A673 (cell line): ENCODE measurements around the gene ARL3. TPM values are rescaled to one million over a fixed set of nuclear protein-coding genes. Genes with fewer than 3 reads are reported as not detected.

ENCODE experiments used
- BruUV-seq: library from RNA; stranded (reverse); fragments of 400-500 nt; replicated peaks from 2 replicates; lab custom pipeline; 2021; lab: Mats Ljungman, UMichigan
- CTCF ChIA-PET: fragments of 300-600 bp; sonication (Branson Sonifier 250); formaldehyde crosslinking; loops from one replicate; lab custom pipeline; 2022; ENCODE audit warnings: antibody characterized with exemption; lab: Charles Lee
- POLR2A ChIA-PET: fragments of 300-600 bp; sonication (Branson Sonifier 250); formaldehyde crosslinking; loops from one replicate; lab custom pipeline; 2022; ENCODE audit warnings: antibody characterized with exemption; ENCODE audit not compliant: low non-redundant PET; lab: Charles Lee
- DNase-seq: peaks from one replicate; pipeline ENCODE4 v3.0.0-alpha.2; 2015; ENCODE audit warnings: low spot score
- H3K27ac ChIP-seq: fragments of 200-600 bp; sonication (generic); 2 replicates; pipeline ENCODE4 v1.5.1; 2016; ENCODE audit warnings: mixed run types, low read depth, mild to moderate bottlenecking, mixed read lengths, antibody characterized with exemption, low read length; ENCODE audit not compliant: poor library complexity, severe bottlenecking
- H3K27me3 ChIP-seq: fragments of 200-600 bp; sonication (generic); replicated peaks from 2 replicates; pipeline ENCODE4 v1.6.1; 2017; ENCODE audit warnings: mixed run types, low read depth, mild to moderate bottlenecking, mixed read lengths, antibody characterized with exemption, low read length; ENCODE audit not compliant: insufficient read depth, poor library complexity
- H3K36me3 ChIP-seq: fragments of 200-600 bp; sonication (generic); 2 replicates; pipeline ENCODE4 v1.6.1; 2016; ENCODE audit warnings: mixed run types, mild to moderate bottlenecking, mixed read lengths, antibody characterized with exemption, low read length; ENCODE audit not compliant: insufficient read depth, poor library complexity, severe bottlenecking
- H3K4me1 ChIP-seq: fragments of 200-600 bp; sonication (generic); 2 replicates; pipeline ENCODE4 v1.6.1; 2017; ENCODE audit warnings: mixed run types, mild to moderate bottlenecking, mixed read lengths, antibody characterized with exemption, low read length; ENCODE audit not compliant: insufficient read depth, poor library complexity, severe bottlenecking
- H3K4me3 ChIP-seq: fragments of 200-600 bp; sonication (generic); 2 replicates; pipeline ENCODE4 v1.5.1; 2016; ENCODE audit warnings: low read depth, mixed run types, mild to moderate bottlenecking, mixed read lengths, low read length; ENCODE audit not compliant: poor library complexity, severe bottlenecking
- H3K9me3 ChIP-seq: fragments of 200-600 bp; sonication (generic); 2 replicates; pipeline ENCODE4 v1.6.1; 2016; ENCODE audit warnings: mixed run types, low read depth, mild to moderate bottlenecking, mixed read lengths, antibody characterized with exemption, low read length; ENCODE audit not compliant: poor library complexity, severe bottlenecking
- EZH2 ChIP-seq: fragments of 200-600 bp; sonication (generic); IDR thresholded peaks from 2 replicates; pipeline ENCODE4 v1.6.1; 2017; ENCODE audit warnings: borderline replicate concordance, low read depth, mild to moderate bottlenecking, mixed read lengths, antibody characterized with exemption, low read length; ENCODE audit not compliant: poor library complexity, severe bottlenecking
- intact Hi-C: fragments of 100-400 bp; cut with micrococcal nuclease; formaldehyde crosslinking; loops from one replicate; pipeline ENCODE4 v1.10.0; 2022; ENCODE audit not compliant: unreplicated experiment
- total RNA-seq: library from RNA; stranded (reverse); gene quantifications from 2 replicates; pipeline ENCODE4 v1.2.3, GENCODE V29; 2021
- TF ChIP-seq, protein P1 (sequence below): fragments of 300-800, 200-600 bp; sonication (generic); conservative IDR thresholded peaks from 2 replicates; pipeline ENCODE4 v1.5.1; 2017; ENCODE audit warnings: low read depth, mild to moderate bottlenecking, antibody characterized with exemption, low read length, moderate library complexity, mixed read lengths

Gene ARL3
- total RNA-seq, 1 experiment from 2014 or later: 14.9 TPM

DNA sequence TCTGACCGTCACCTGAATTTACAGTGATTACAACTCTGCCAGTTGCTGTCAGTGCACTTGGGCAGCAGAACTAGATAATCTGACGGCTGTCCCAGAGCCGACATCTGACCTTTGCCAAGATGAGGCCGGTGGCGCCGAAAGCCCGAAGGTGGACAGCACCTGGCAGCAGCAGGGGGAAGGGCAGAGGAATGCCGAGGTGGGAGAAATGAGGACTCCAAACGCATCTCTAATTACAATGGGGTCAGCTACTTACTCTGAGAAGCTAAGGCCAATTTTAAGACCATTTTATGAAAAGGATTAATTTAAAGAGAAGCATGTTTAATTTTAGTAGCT lies 36.2 kb downstream of the ARL3 start:
- H3K4me1 ChIP-seq: peaks cover 10% of the 10 kb centered on the region
- DNase-seq: no peak
- CTCF ChIA-PET: interaction anchor here (0.6 kb wide), 1 partner anchor 74 kb away, joined by 3 read pairs; no protein-coding TSS in a partner anchor
- intact Hi-C loops: no loop called here
- no peaks in the 10 kb centered on the region for H3K27me3 ChIP-seq
- no TSS peak for BruUV-seq
- H3K36me3 ChIP-seq: no peaks in the 10 kb centered on the region
- no peak overlapping the region for H3K4me3 ChIP-seq
- no peak overlapping the region for H3K27ac ChIP-seq
- H3K9me3 ChIP-seq: no peaks in the 10 kb centered on the region
- TF ChIP-seq, protein P1, sequence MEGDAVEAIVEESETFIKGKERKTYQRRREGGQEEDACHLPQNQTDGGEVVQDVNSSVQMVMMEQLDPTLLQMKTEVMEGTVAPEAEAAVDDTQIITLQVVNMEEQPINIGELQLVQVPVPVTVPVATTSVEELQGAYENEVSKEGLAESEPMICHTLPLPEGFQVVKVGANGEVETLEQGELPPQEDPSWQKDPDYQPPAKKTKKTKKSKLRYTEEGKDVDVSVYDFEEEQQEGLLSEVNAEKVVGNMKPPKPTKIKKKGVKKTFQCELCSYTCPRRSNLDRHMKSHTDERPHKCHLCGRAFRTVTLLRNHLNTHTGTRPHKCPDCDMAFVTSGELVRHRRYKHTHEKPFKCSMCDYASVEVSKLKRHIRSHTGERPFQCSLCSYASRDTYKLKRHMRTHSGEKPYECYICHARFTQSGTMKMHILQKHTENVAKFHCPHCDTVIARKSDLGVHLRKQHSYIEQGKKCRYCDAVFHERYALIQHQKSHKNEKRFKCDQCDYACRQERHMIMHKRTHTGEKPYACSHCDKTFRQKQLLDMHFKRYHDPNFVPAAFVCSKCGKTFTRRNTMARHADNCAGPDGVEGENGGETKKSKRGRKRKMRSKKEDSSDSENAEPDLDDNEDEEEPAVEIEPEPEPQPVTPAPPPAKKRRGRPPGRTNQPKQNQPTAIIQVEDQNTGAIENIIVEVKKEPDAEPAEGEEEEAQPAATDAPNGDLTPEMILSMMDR: no peak
- no peak for TF ChIP-seq EZH2
- POLR2A ChIA-PET: no interaction called here

DNA sequence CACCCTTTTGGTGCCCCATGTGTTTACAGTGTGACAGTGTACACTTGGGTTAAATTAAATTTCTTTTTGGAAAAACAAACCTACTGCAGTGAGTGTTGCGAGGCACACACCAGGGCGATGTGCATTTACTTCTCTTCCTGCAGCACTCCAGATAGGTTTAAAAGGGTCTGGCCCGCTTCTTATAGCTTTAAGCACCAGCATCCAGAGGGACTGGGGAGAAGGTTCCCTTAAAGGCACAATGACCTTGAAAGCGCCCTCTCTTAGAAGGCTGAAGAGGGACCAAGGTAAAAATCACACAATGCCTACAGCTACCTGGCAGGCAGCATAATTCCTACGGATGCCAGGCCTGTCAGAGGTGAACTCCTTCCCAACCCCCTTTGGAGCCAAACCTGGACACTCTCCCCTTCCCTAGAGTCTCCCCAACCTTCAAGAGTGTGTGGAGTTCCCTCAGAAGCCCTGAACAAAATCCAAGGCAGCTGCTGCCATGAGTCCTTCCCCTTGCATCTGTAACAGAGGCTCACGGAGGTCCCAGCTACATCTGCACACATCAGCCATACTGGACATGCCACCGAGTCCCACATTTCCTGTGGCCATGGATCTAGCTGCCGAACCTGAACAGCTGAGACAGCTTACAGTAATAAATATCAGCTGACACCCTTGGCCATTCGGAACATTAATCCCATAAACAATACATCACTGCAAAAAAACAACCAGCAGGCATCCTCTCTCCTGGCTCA lies 36.7 kb downstream of the ARL3 start:
- CTCF ChIA-PET: no interaction called here
- peaks cover 10% of the 10 kb centered on the region for H3K4me1 ChIP-seq
- intact Hi-C loops: no loop called here
- H3K36me3 ChIP-seq: no peaks in the 10 kb centered on the region
- TF ChIP-seq EZH2: no peak
- TF ChIP-seq, protein P1: no peak
- DNase-seq: no peak
- H3K27me3 ChIP-seq: no peaks in the 10 kb centered on the region
- POLR2A ChIA-PET: no interaction called here
- BruUV-seq: no TSS peak
- no peaks in the 10 kb centered on the region for H3K9me3 ChIP-seq
- no peak overlapping the region for H3K27ac ChIP-seq
- H3K4me3 ChIP-seq: no peak overlapping the region

- Histone ChIP-seq H3K36me3 (no peaks in the 10 kb centered on the region), H3K4me1 (peaks cover 10% of the 10 kb centered on the region), H3K27ac (no peak overlapping the region), H3K4me3 (no peak overlapping the region), H3K9me3 (no peaks in the 10 kb centered on the region), H3K27me3 (no peaks in the 10 kb centered on the region)
- no peak for DNase-seq
- ChIA-PET POLR2A (no interaction called here), CTCF (no interaction called here)
- intact Hi-C loops: no loop called here
- BruUV-seq: no TSS peak
- no peak for TF ChIP-seq EZH2
- TF ChIP-seq, protein P1: no peak
Observed at GRCh38 chr10:102676534-102677315, 37.5 kb downstream of the ARL3 start.
